MCF 10A (cell line): Measurements from ENCODE around the gene ALKBH3. TPM values are rescaled to one million over a fixed set of nuclear protein-coding genes. Genes with fewer than 3 reads are reported as not detected.

Source experiments
- BruUV-seq: library from RNA; stranded (reverse); fragments of 400-500 nt; replicated peaks from 2 replicates; lab custom pipeline; 2021; lab: Mats Ljungman, UMichigan
- CTCF ChIA-PET: fragments of 300-600 bp; sonication (Branson Sonifier 250); formaldehyde crosslinking; extraction: SDS; loops from one replicate; lab custom pipeline; 2021; ENCODE audit warnings: antibody characterized with exemption, inconsistent platforms; lab: Yijun Ruan, JAX
- POLR2A ChIA-PET: fragments of 300-600, 350-650 bp; sonication (Branson Sonifier 250); formaldehyde crosslinking; extraction: SDS; loops from one replicate; lab custom pipeline; 2020; ENCODE audit warnings: antibody characterized with exemption, inconsistent platforms; lab: Yijun Ruan, JAX
- DNase-seq: peaks from one replicate; pipeline ENCODE4 v3.0.0-alpha.2; 2018; ENCODE audit not compliant: unreplicated experiment
- H3K27ac Mint-ChIP-seq: one replicate; pipeline ENCODE4 v1.8.0; 2022; ENCODE audit warnings: mild to moderate bottlenecking, low read depth, mixed read lengths; ENCODE audit not compliant: unreplicated experiment
- H3K27me3 Mint-ChIP-seq: one replicate; pipeline ENCODE4 v1.8.0; 2022; ENCODE audit warnings: mixed read lengths; ENCODE audit not compliant: insufficient read depth, unreplicated experiment
- H3K36me3 Mint-ChIP-seq: one replicate; pipeline ENCODE4 v1.8.0; 2022; ENCODE audit warnings: mild to moderate bottlenecking, moderate library complexity, mixed read lengths; ENCODE audit not compliant: insufficient read depth, unreplicated experiment
- H3K4me1 Mint-ChIP-seq: one replicate; pipeline ENCODE4 v1.8.0; 2022; ENCODE audit warnings: mixed read lengths; ENCODE audit not compliant: insufficient read depth, unreplicated experiment
- H3K4me3 Mint-ChIP-seq: one replicate; pipeline ENCODE4 v1.8.0; 2022; ENCODE audit warnings: mild to moderate bottlenecking, moderate library complexity, mixed read lengths; ENCODE audit not compliant: unreplicated experiment
- H3K9me3 Mint-ChIP-seq: one replicate; pipeline ENCODE4 v1.8.0; 2022; ENCODE audit warnings: mixed read lengths; ENCODE audit not compliant: unreplicated experiment
- CTCF ChIP-seq: fragments of 200-600 bp; IDR thresholded peaks from one replicate; pipeline ENCODE4 v1.8.0; 2022; ENCODE audit warnings: antibody characterized with exemption, mild to moderate bottlenecking; ENCODE audit not compliant: unreplicated experiment
- intact Hi-C: fragments of 100-400 bp; cut with micrococcal nuclease; formaldehyde crosslinking; loops from 2 replicates; pipeline ENCODE4 v1.14.1; 2022
- total RNA-seq: library from RNA; stranded (reverse); gene quantifications from 2 replicates; pipeline ENCODE4 v1.2.3, GENCODE V29; 2022

Gene ALKBH3
- total RNA-seq, 1 experiment from 2014 or later, result 76.2 TPM

GRCh38 chr11:43866969-43867368 is 13.7 kb upstream of the ALKBH3 start:
- no peaks in the 10 kb centered on the region for H3K9me3 Mint-ChIP-seq
- no peak for DNase-seq
- H3K27ac Mint-ChIP-seq, result no peak overlapping the region
- peaks cover 1% of the 10 kb centered on the region for H3K36me3 Mint-ChIP-seq
- ChIA-PET CTCF (interaction anchor here (0.6 to 1.8 kb wide), 6 partner anchors 15 to 654 kb away, joined by 3 to 8 read pairs (median 5); no protein-coding TSS in a partner anchor), POLR2A (interaction anchor here (0.7 kb wide), 1 partner anchor 343 kb away, joined by 3 read pairs; no protein-coding TSS in a partner anchor)
- peaks cover 10% of the 10 kb centered on the region for H3K27me3 Mint-ChIP-seq
- H3K4me3 Mint-ChIP-seq, result no peak overlapping the region
- no peak for TF ChIP-seq CTCF
- intact Hi-C loops, result no loop called here
- peaks cover 11% of the 10 kb centered on the region for H3K4me1 Mint-ChIP-seq
- no TSS peak for BruUV-seq

- intact Hi-C loops, result no loop called here
- ChIA-PET POLR2A (interaction anchor here (1.5 kb wide), 2 partner anchors 11 to 17 kb away, joined by 3 to 4 read pairs; no protein-coding TSS in a partner anchor), CTCF (interaction anchor here (0.8 to 1.8 kb wide), 4 partner anchors 17 to 77 kb away, joined by 3 to 5 read pairs (median 3); no protein-coding TSS in a partner anchor)
- no peak for TF ChIP-seq CTCF
- Mint-ChIP-seq H3K9me3 (no peaks in the 10 kb centered on the region), H3K36me3 (no peaks in the 10 kb centered on the region), H3K27ac (peak overlapping the region; percentile 3), H3K27me3 (peaks cover 30% of the 10 kb centered on the region), H3K4me1 (peaks cover 11% of the 10 kb centered on the region), H3K4me3 (peak overlapping the region; percentile 19)
- peak; percentile 83 for DNase-seq
- BruUV-seq, result no TSS peak
Observed at GRCh38 chr11:43868852-43869567, 11.6 kb upstream of the ALKBH3 start.

GRCh38 chr11:43871051-43871450 is 9.6 kb upstream of the ALKBH3 start:
- no peaks in the 10 kb centered on the region for H3K36me3 Mint-ChIP-seq
- TF ChIP-seq CTCF, result no peak
- no TSS peak for BruUV-seq
- H3K27me3 Mint-ChIP-seq, result peaks cover 38% of the 10 kb centered on the region
- ChIA-PET POLR2A (interaction anchor here (0.6 kb wide), 1 partner anchor 72 kb away, joined by 4 read pairs; no protein-coding TSS in a partner anchor), CTCF (no interaction called here)
- H3K27ac Mint-ChIP-seq, result no peak overlapping the region
- intact Hi-C loops, result no loop called here
- H3K4me3 Mint-ChIP-seq, result no peak overlapping the region
- DNase-seq, result no peak
- H3K4me1 Mint-ChIP-seq, result peaks cover 11% of the 10 kb centered on the region
- no peaks in the 10 kb centered on the region for H3K9me3 Mint-ChIP-seq

GRCh38 chr11:43872995-43873394 is 7.6 kb upstream of the ALKBH3 start:
- H3K4me1 Mint-ChIP-seq, result peaks cover 11% of the 10 kb centered on the region
- H3K27ac Mint-ChIP-seq, result no peak overlapping the region
- TF ChIP-seq CTCF, result no peak
- no peak overlapping the region for H3K4me3 Mint-ChIP-seq
- BruUV-seq, result no TSS peak
- H3K36me3 Mint-ChIP-seq, result no peaks in the 10 kb centered on the region
- intact Hi-C loops, result no loop called here
- no peaks in the 10 kb centered on the region for H3K9me3 Mint-ChIP-seq
- ChIA-PET CTCF (interaction anchor here (0.5 to 1.2 kb wide), 3 partner anchors 15 to 48 kb away, joined by 3 to 5 read pairs (median 4); no protein-coding TSS in a partner anchor), POLR2A (no interaction called here)
- H3K27me3 Mint-ChIP-seq, result peaks cover 44% of the 10 kb centered on the region
- no peak for DNase-seq
